ENCODE measurements around the gene SLC17A7.

SLC17A7 gene

DNA sequence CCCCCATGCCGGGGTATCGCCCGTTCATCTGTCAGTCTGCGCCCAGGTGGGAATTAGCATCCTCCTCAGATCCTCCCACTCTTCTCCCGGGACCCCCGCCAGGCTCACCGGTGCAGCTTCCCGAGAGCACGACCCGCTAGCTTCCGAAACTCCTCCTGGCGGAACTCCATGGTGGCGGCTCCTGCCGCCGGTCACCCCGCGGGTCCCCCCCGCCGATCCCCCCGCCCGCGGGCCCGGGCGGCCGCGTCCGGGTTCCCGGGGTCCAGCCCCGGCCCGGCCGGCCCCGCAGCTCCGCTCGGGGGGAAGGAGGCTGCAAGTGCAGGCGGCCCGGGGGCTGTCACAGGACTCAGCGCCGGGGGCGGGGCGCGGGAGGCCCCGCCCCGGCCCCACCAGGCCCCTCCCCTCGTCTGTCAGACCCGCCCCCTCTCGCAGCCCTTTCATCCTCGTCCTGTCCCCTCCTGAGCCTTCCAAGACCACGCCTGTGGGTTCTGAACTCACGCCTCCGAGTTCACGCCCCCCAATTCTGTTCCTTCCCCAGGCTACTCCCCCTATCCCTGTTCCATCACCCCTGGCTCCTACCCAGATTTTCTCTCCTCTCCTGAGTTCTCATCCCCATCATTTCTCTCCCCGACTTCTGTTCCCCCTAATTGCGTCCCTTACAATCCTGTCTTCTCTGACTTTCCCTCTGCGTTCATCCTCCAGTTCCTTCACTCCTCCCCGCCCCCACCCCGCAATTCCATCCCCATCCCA is at the start of gene SLC17A7:
Gene SLC17A7 (minus strand): TSS at position 318 of the 750 bp plus-strand sequence. CDS start 148 bp downstream, at position 170.
- Histone ChIP-seq H3K4me1 (ENCODE audit: control insufficient read depth, insufficient read depth, low read length) (peaks cover 6% of the 10 kb centered on the region), H3K9ac (ENCODE audit: low read depth, low read length) (no peak within 1 kb of the TSS), H3K27ac (ENCODE audit: low read depth, low read length) (no peak within 1 kb of the TSS), H3K4me3 (ENCODE audit: low read depth, low read length) (peak within 1 kb of the TSS; percentile 55), H3K27me3 (ENCODE audit: control insufficient read depth, insufficient read depth, low read length) (peaks cover 57% of the 10 kb centered on the region), H3K9me3 (ENCODE audit: control insufficient read depth, insufficient read depth, low read length) (no peaks in the 10 kb centered on the region), H3K36me3 (ENCODE audit: control insufficient read depth, insufficient read depth, low read length) (peaks cover 3% of the 10 kb centered on the region; the same call in 1 of the 2 replicates)

GRCh38 chr19:49490287-49491029 is 49.1 kb upstream of the SLC17A7 start:
- peaks cover 7% of the 10 kb centered on the region; the same call in 1 of the 2 replicates for H3K4me1 ChIP-seq (ENCODE audit: control insufficient read depth, insufficient read depth, low read length)
- peaks cover 47% of the 10 kb centered on the region for H3K36me3 ChIP-seq (ENCODE audit: control insufficient read depth, insufficient read depth, low read length)
- peak overlapping the region; percentile 97 for H3K27ac ChIP-seq (ENCODE audit: low read depth, low read length)
- H3K27me3 ChIP-seq (ENCODE audit: control insufficient read depth, insufficient read depth, low read length) = no peaks in the 10 kb centered on the region
- no peaks in the 10 kb centered on the region for H3K9me3 ChIP-seq (ENCODE audit: control insufficient read depth, insufficient read depth, low read length)
- H3K4me3 ChIP-seq (ENCODE audit: low read depth, low read length) = peak overlapping the region; percentile 96; the same call in 1 of the 2 replicates
- H3K9ac ChIP-seq (ENCODE audit: low read depth, low read length) = peak overlapping the region; percentile 100

- Histone ChIP-seq H3K9me3 (ENCODE audit: control insufficient read depth, insufficient read depth, low read length) (no peaks in the 10 kb centered on the region), H3K9ac (ENCODE audit: low read depth, low read length) (peak overlapping the region; percentile 100), H3K36me3 (ENCODE audit: control insufficient read depth, insufficient read depth, low read length) (peaks cover 47% of the 10 kb centered on the region), H3K4me3 (ENCODE audit: low read depth, low read length) (peak overlapping the region; percentile 96), H3K27ac (ENCODE audit: low read depth, low read length) (peak overlapping the region; percentile 97), H3K4me1 (ENCODE audit: control insufficient read depth, insufficient read depth, low read length) (peaks cover 7% of the 10 kb centered on the region; the same call in 1 of the 2 replicates), H3K27me3 (ENCODE audit: control insufficient read depth, insufficient read depth, low read length) (no peaks in the 10 kb centered on the region)
These were observed 48.4 kb upstream of the SLC17A7 start for GRCh38 chr19:49489601-49490167.

DNA sequence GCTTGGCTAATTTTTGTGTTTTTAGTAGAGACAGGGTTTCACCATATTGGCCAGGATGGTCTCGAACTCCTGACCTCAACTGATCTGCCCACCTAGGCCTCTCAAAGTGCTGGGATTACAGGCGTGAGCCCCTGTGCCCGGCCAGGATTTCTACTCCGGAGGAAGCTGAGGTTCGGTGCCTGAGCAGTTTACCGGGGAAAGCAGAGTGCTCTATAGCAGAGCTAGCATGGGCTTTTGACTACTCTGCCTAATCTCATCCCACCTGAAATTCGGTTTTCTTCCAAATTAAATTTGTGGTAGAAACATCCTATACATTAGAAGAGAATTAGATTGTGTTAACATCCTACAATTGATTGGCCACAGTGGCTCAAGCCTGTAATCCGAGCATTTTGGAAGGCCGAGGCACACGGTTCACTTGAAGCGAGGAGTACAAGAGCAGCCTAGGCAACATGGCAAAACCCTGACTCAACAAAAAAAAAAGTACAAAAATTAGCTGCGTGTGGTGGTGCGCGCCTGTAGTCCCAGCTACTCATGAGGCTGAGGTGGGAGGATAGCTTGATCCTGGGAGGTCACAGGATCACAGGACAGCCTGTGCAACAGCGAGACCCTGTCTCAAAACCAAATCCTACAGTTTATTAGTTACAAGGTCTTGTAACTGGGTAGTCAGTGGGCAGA is 47.7 kb upstream of the SLC17A7 start:
- Histone ChIP-seq H3K4me1 (ENCODE audit: control insufficient read depth, insufficient read depth, low read length) (peaks cover 7% of the 10 kb centered on the region; the same call in 1 of the 2 replicates), H3K27me3 (ENCODE audit: control insufficient read depth, insufficient read depth, low read length) (no peaks in the 10 kb centered on the region), H3K9me3 (ENCODE audit: control insufficient read depth, insufficient read depth, low read length) (no peaks in the 10 kb centered on the region), H3K36me3 (ENCODE audit: control insufficient read depth, insufficient read depth, low read length) (peaks cover 47% of the 10 kb centered on the region), H3K9ac (ENCODE audit: low read depth, low read length) (peak overlapping the region; percentile 100), H3K4me3 (ENCODE audit: low read depth, low read length) (peak overlapping the region; percentile 96), H3K27ac (ENCODE audit: low read depth, low read length) (peak overlapping the region; percentile 97)

DNA sequence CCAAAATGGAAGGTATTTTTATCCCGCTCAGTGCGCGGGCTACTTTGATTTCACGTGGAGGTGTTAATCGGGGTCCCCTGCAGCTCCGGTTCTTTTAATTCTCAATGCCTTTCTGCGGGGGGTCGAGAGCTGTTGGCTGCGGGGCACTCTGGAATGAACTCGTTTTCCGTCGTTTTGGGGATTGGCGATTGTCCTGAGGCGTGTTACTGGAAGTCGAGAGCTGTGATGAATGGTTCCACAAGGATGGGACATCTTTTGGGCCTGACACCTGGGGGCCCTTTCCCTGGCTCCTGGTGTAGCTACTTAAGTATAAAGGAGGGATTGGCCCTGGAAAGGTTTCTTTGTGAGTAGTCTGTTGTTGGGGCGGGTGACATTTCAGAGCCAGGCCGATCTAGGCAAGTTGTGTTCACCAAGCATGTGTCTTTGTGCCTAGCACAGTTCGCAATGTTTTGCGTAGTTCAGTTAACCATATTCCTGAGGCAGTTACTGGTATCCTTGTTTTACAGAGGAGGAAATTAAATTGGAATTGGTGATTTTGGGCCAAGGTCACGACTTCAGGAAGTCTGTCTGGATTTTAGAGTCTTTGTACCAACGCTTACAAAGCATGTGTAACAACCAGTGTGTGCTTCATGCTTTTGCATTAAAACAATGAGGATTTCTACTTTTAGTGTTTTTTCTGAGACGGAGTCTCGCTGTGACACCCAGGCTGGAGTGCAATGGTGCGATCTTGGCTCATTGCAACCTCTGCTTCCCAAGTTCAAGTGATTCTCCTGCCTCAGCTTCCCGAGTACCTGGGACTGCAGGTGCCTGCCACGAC is 46.9 kb upstream of the SLC17A7 start:
- peaks cover 7% of the 10 kb centered on the region; the same call in 1 of the 2 replicates for H3K4me1 ChIP-seq (ENCODE audit: control insufficient read depth, insufficient read depth, low read length)
- H3K4me3 ChIP-seq (ENCODE audit: low read depth, low read length) = peak overlapping the region; percentile 96
- H3K9me3 ChIP-seq (ENCODE audit: control insufficient read depth, insufficient read depth, low read length) = no peaks in the 10 kb centered on the region
- peaks cover 47% of the 10 kb centered on the region for H3K36me3 ChIP-seq (ENCODE audit: control insufficient read depth, insufficient read depth, low read length)
- peak overlapping the region; percentile 97 for H3K27ac ChIP-seq (ENCODE audit: low read depth, low read length)
- H3K27me3 ChIP-seq (ENCODE audit: control insufficient read depth, insufficient read depth, low read length) = no peaks in the 10 kb centered on the region
- H3K9ac ChIP-seq (ENCODE audit: low read depth, low read length) = peak overlapping the region; percentile 100

DNA sequence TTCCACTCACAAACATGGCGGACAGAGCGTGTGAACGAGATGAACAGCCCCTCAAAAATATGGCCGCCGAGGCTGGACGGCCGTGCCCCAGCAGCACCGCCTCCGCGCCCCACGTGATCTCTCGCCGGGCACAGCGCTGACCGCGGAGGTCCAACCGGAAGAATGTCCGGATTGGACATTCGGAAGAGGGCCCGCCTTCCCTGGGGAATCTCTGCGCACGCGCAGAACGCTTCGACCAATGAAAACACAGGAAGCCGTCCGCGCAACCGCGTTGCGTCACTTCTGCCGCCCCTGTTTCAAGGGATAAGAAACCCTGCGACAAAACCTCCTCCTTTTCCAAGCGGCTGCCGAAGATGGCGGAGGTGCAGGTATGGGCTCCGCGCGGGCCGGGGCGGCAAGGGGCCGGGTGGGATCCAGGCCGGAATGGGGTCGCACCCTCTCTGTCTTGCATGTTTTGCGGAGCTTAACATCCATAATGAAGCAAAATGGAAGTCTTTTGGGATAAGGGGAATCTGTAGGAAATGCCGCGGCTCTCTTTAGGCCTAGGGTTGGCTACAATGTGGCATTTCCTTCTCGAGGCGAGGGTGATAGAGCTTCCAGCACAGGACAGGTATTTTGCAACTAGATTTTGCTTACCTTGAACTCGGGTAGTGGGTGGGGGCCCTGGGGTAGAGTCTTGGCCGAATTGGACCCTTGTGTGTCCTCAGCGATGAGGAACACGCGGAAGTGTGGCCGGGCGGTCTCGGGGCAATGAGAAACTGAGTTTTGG is 46.1 kb upstream of the SLC17A7 start, which contains the start of gene RPL13A:
Gene RPL13A (plus strand): TSS at position 332 of the 769 bp plus-strand sequence. CDS start 22 bp downstream, at position 354.
- peaks cover 7% of the 10 kb centered on the region; the same call in 1 of the 2 replicates for H3K4me1 ChIP-seq (ENCODE audit: control insufficient read depth, insufficient read depth, low read length)
- peak within 1 kb of the TSS; percentile 96 for H3K4me3 ChIP-seq (ENCODE audit: low read depth, low read length)
- peak within 1 kb of the TSS; percentile 97 for H3K27ac ChIP-seq (ENCODE audit: low read depth, low read length)
- no peaks in the 10 kb centered on the region for H3K9me3 ChIP-seq (ENCODE audit: control insufficient read depth, insufficient read depth, low read length)
- no peaks in the 10 kb centered on the region for H3K27me3 ChIP-seq (ENCODE audit: control insufficient read depth, insufficient read depth, low read length)
- H3K36me3 ChIP-seq (ENCODE audit: control insufficient read depth, insufficient read depth, low read length) = peaks cover 44% of the 10 kb centered on the region
- peak within 1 kb of the TSS; percentile 100 for H3K9ac ChIP-seq (ENCODE audit: low read depth, low read length)

DNA sequence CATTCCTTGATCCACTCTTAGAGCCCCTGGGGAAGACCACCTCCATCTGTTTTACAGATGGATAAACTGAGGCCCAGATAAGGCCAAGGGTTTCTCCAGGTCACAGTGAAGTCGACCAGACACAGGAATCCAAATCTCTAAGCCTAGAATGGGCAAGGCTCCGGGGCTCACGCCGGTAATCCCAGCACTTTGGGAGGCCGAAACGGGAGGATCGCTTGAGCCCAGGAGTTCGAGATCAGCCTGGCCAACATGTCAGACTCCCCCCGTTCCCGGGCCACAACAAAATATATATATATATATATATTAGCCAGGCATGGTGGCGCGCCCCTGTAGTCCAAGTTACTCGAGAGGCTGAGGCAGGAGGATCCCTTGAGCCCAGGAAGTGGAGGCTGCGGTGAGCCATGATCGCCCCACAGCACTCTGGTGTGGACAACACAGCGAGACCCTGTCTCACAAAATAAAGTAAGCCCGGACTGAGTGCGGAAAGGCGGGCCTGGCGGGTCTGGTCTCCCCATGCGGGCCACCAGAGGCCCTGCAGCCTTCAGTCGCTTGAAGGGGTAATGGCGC is 45.5 kb upstream of the SLC17A7 start:
- Histone ChIP-seq H3K27ac (ENCODE audit: low read depth, low read length) (peak overlapping the region; percentile 59), H3K9ac (ENCODE audit: low read depth, low read length) (no peak overlapping the region), H3K4me3 (ENCODE audit: low read depth, low read length) (no peak overlapping the region), H3K4me1 (ENCODE audit: control insufficient read depth, insufficient read depth, low read length) (peaks cover 7% of the 10 kb centered on the region; the same call in 1 of the 2 replicates), H3K36me3 (ENCODE audit: control insufficient read depth, insufficient read depth, low read length) (peaks cover 37% of the 10 kb centered on the region), H3K9me3 (ENCODE audit: control insufficient read depth, insufficient read depth, low read length) (no peaks in the 10 kb centered on the region), H3K27me3 (ENCODE audit: control insufficient read depth, insufficient read depth, low read length) (no peaks in the 10 kb centered on the region)

- H3K4me3 ChIP-seq (ENCODE audit: low read depth, low read length) = no peak overlapping the region
- peaks cover 7% of the 10 kb centered on the region; the same call in 1 of the 2 replicates for H3K4me1 ChIP-seq (ENCODE audit: control insufficient read depth, insufficient read depth, low read length)
- H3K9me3 ChIP-seq (ENCODE audit: control insufficient read depth, insufficient read depth, low read length) = no peaks in the 10 kb centered on the region
- H3K9ac ChIP-seq (ENCODE audit: low read depth, low read length) = no peak overlapping the region
- no peak overlapping the region for H3K27ac ChIP-seq (ENCODE audit: low read depth, low read length)
- peaks cover 32% of the 10 kb centered on the region for H3K36me3 ChIP-seq (ENCODE audit: control insufficient read depth, insufficient read depth, low read length)
- no peaks in the 10 kb centered on the region for H3K27me3 ChIP-seq (ENCODE audit: control insufficient read depth, insufficient read depth, low read length)
These were observed 44.9 kb upstream of the SLC17A7 start for GRCh38 chr19:49486232-49486631.

GRCh38 chr19:49481020-49481683 is 39.8 kb upstream of the SLC17A7 start:
- Histone ChIP-seq H3K27ac (ENCODE audit: low read depth, low read length) (no peak overlapping the region), H3K4me3 (ENCODE audit: low read depth, low read length) (no peak overlapping the region), H3K27me3 (ENCODE audit: control insufficient read depth, insufficient read depth, low read length) (no peaks in the 10 kb centered on the region), H3K9ac (ENCODE audit: low read depth, low read length) (no peak overlapping the region), H3K36me3 (ENCODE audit: control insufficient read depth, insufficient read depth, low read length) (no peaks in the 10 kb centered on the region), H3K9me3 (ENCODE audit: control insufficient read depth, insufficient read depth, low read length) (no peaks in the 10 kb centered on the region), H3K4me1 (ENCODE audit: control insufficient read depth, insufficient read depth, low read length) (no peaks in the 10 kb centered on the region)

Measured in HUES48 (cell line).